Measurements from ENCODE around the gene SVIL. TPM values are rescaled to one million over a fixed set of nuclear protein-coding genes. Genes with fewer than 3 reads are reported as not detected.
"Not testable (repeated sequence)": the region's sequence is repeated elsewhere in the genome, so short reads cannot be mapped to it uniquely, and the experiment has no call there.

Gene SVIL
- total RNA-seq, 1 donor from 2014 or later: 0.62 TPM

GRCh38 chr10:29578457-29578856 is 56.3 kb downstream of the SVIL start:
- DNase-seq: no peak
- no peak overlapping the region for H3K27ac Mint-ChIP-seq
- H3K27me3 Mint-ChIP-seq: no peaks in the 10 kb centered on the region
- intact Hi-C loops (cut with micrococcal nuclease): no loop called here
- CTCF ChIA-PET: interaction anchor here (1.2 kb wide), 1 partner anchor 13 kb away, joined by 5 read pairs; no protein-coding TSS in a partner anchor
- no peaks in the 10 kb centered on the region for H3K4me1 Mint-ChIP-seq
- POLR2A ChIA-PET: no interaction called here
- no peaks in the 10 kb centered on the region for H3K36me3 Mint-ChIP-seq (ENCODE audit: low read depth)
- no peaks in the 10 kb centered on the region for H3K9me3 Mint-ChIP-seq
- no peak for TF ChIP-seq CTCF (IDR thresholded peaks at IDR 0.05)
- no peak overlapping the region for H3K4me3 Mint-ChIP-seq
- no peak for ATAC-seq (ENCODE audit: low read depth)

- intact Hi-C loops (cut with micrococcal nuclease): no loop called here
- ATAC-seq (ENCODE audit: low read depth): no peak
- no peak for TF ChIP-seq CTCF (IDR thresholded peaks at IDR 0.05)
- H3K9me3 Mint-ChIP-seq: no peaks in the 10 kb centered on the region
- no peaks in the 10 kb centered on the region for H3K36me3 Mint-ChIP-seq (ENCODE audit: low read depth)
- no peak overlapping the region for H3K27ac Mint-ChIP-seq
- H3K4me1 Mint-ChIP-seq: no peaks in the 10 kb centered on the region
- ChIA-PET POLR2A (no interaction called here), CTCF (no interaction called here)
- no peak for DNase-seq
- no peaks in the 10 kb centered on the region for H3K27me3 Mint-ChIP-seq
- H3K4me3 Mint-ChIP-seq: no peak overlapping the region
Observed at GRCh38 chr10:29576681-29577080, 58.1 kb downstream of the SVIL start.

GRCh38 chr10:29575098-29575455 is 59.7 kb downstream of the SVIL start:
- Mint-ChIP-seq H3K27ac (no peak overlapping the region), H3K36me3 (ENCODE audit: low read depth) (no peaks in the 10 kb centered on the region), H3K4me3 (no peak overlapping the region), H3K27me3 (no peaks in the 10 kb centered on the region), H3K9me3 (no peaks in the 10 kb centered on the region), H3K4me1 (no peaks in the 10 kb centered on the region)
- POLR2A ChIA-PET: no interaction called here
- ATAC-seq (ENCODE audit: low read depth) (no peak), DNase-seq (no peak)
- intact Hi-C loops (cut with micrococcal nuclease): no loop called here
- TF ChIP-seq CTCF (IDR thresholded peaks at IDR 0.05): no peak
- CTCF ChIA-PET: no interaction called here

- H3K9me3 Mint-ChIP-seq; CTCF ChIA-PET; H3K4me1 Mint-ChIP-seq; H3K36me3 Mint-ChIP-seq (ENCODE audit: low read depth); intact Hi-C loops (cut with micrococcal nuclease); ATAC-seq (ENCODE audit: low read depth); POLR2A ChIA-PET; H3K27ac Mint-ChIP-seq; H3K27me3 Mint-ChIP-seq; H3K4me3 Mint-ChIP-seq; DNase-seq: not testable (repeated sequence)
Observed at GRCh38 chr10:29574212-29575097, 60.3 kb downstream of the SVIL start.

- H3K4me1 Mint-ChIP-seq; H3K9me3 Mint-ChIP-seq; intact Hi-C loops (cut with micrococcal nuclease); DNase-seq; CTCF ChIA-PET; POLR2A ChIA-PET; H3K4me3 Mint-ChIP-seq; H3K27me3 Mint-ChIP-seq; H3K36me3 Mint-ChIP-seq (ENCODE audit: low read depth); H3K27ac Mint-ChIP-seq; ATAC-seq (ENCODE audit: low read depth): not testable (repeated sequence)
Observed at GRCh38 chr10:29570248-29570647, 64.5 kb downstream of the SVIL start.

GRCh38 chr10:29569795-29570194 is 65.0 kb downstream of the SVIL start:
- DNase-seq: no peak
- no peaks in the 10 kb centered on the region for H3K27me3 Mint-ChIP-seq
- H3K4me3 Mint-ChIP-seq: no peak overlapping the region
- H3K9me3 Mint-ChIP-seq: no peaks in the 10 kb centered on the region
- H3K27ac Mint-ChIP-seq: no peak overlapping the region
- ChIA-PET POLR2A (no interaction called here), CTCF (no interaction called here)
- TF ChIP-seq CTCF (IDR thresholded peaks at IDR 0.05): no peak
- no peak for ATAC-seq (ENCODE audit: low read depth)
- no peaks in the 10 kb centered on the region for H3K4me1 Mint-ChIP-seq
- intact Hi-C loops (cut with micrococcal nuclease): no loop called here
- no peaks in the 10 kb centered on the region for H3K36me3 Mint-ChIP-seq (ENCODE audit: low read depth)

Data from activated B cell treated with CpG ODN at 0.5 μM for 24 hours (primary cell).